ENCODE data around the gene AOAH.

DNA sequence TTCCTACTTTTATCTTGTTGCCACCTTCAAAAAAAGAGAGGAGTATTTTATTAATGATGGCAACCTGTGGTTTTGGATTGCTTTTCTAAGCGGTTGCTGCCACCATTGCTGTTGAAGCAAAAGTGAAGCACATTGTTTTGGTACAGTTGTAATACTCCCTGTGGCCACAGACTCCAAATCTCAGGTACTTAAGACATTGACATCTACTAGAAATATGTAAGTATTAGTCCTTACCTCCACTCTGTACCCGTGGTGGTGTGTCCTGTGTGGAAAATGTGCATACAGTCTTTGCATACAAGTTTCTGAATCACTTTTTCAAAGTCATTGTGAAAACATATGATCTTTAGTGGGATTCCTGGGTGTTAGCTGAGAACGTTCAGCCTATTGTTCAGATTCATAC is 248.9 kb downstream of the AOAH start:
- TF ChIP-seq, protein P1, sequence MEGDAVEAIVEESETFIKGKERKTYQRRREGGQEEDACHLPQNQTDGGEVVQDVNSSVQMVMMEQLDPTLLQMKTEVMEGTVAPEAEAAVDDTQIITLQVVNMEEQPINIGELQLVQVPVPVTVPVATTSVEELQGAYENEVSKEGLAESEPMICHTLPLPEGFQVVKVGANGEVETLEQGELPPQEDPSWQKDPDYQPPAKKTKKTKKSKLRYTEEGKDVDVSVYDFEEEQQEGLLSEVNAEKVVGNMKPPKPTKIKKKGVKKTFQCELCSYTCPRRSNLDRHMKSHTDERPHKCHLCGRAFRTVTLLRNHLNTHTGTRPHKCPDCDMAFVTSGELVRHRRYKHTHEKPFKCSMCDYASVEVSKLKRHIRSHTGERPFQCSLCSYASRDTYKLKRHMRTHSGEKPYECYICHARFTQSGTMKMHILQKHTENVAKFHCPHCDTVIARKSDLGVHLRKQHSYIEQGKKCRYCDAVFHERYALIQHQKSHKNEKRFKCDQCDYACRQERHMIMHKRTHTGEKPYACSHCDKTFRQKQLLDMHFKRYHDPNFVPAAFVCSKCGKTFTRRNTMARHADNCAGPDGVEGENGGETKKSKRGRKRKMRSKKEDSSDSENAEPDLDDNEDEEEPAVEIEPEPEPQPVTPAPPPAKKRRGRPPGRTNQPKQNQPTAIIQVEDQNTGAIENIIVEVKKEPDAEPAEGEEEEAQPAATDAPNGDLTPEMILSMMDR (IDR thresholded peaks at IDR 0.05): no peak
- no peak for TF ChIP-seq POLR2A (IDR thresholded peaks at IDR 0.05)

All from adrenal gland (tissue), 5 donors.